ENCODE measurements around the gene ANTKMT.

DNA sequence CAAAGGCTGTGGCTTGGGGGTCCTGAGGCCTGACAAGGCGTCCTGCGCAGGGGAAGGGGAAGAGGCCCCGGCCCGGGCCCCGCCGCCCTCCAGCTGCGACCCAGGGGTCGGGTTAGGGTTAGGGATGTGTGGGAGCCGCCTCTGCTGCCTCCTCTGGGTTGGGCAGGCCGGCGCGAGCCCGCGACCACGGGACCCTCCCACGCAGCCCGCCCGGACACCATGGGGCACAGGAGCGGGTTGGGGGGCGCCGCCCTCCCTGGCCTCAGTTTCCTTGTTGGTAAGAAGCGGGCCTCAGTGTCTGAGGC is 19.5 kb downstream of the ANTKMT start:
- TF ChIP-seq POLR2AphosphoS5 (IDR thresholded peaks at IDR 0.05; ENCODE audit: low read depth, low read length), result no peak
- no peak for TF ChIP-seq POLR2A (IDR thresholded peaks at IDR 0.05; ENCODE audit: low read depth, low read length)
- TF ChIP-seq TAF1 (IDR thresholded peaks at IDR 0.05; ENCODE audit: borderline replicate concordance, low read depth, low read length), result no peak

Data from GM12892 (cell line).